Left ventricle myocardium inferior (tissue), 1 donor: Measurements from ENCODE around the gene HAAO. TPM values are rescaled to one million over a fixed set of nuclear protein-coding genes. Genes with fewer than 3 reads are reported as not detected.
A peak's percentile ranks its signal among the peaks of the same experiment; 100 is the strongest.

Experiments
- DNase-seq: peaks from one replicate; pipeline ENCODE4 v3.0.0-alpha.2; 2020
- H3K27ac ChIP-seq: fragments of 200-600 bp; replicated peaks from 2 replicates; pipeline ENCODE4 v1.8.0; 2021
- H3K27me3 ChIP-seq: fragments of 200-600 bp; 2 replicates; pipeline ENCODE4 v1.8.0; 2021; ENCODE audit warnings: low read depth
- H3K36me3 ChIP-seq: fragments of 200-600 bp; 2 replicates; pipeline ENCODE4 v1.8.0; 2021
- H3K4me1 ChIP-seq: fragments of 200-600 bp; 2 replicates; pipeline ENCODE4 v1.8.0; 2021
- H3K4me3 ChIP-seq: fragments of 200-600 bp; 2 replicates; pipeline ENCODE4 v1.8.0; 2021; ENCODE audit warnings: mild to moderate bottlenecking, moderate library complexity
- H3K9me3 ChIP-seq: fragments of 200-600 bp; replicated peaks from 2 replicates; pipeline ENCODE4 v1.8.0; 2021
- CTCF ChIP-seq: fragments of 200-600 bp; IDR thresholded peaks from 2 replicates; pipeline ENCODE4 v1.8.0; 2021; ENCODE audit warnings: antibody characterized with exemption, mild to moderate bottlenecking, borderline replicate concordance
- intact Hi-C: fragments of 100-400 bp; cut with micrococcal nuclease; formaldehyde crosslinking; loops from one replicate; pipeline ENCODE4 v1.11.0; 2022
- total RNA-seq: library from RNA; stranded (reverse); fragmentation: NEBNext Ultra II Directional; extraction: Animal tissue kit (Norgen Biotek cat#: 25700); gene quantifications from one replicate; pipeline ENCODE4 v1.2.1, GENCODE V29; 2021
- donor health status: DM: no; HTN: yes; CAD: no; lungs with severe emphysema.

The HAAO gene
- total RNA-seq, 1 donor from 2014 or later = 2.3 TPM

GRCh38 chr2:42812899-42813479 is 20.6 kb upstream of the HAAO start:
- Histone ChIP-seq H3K27me3 (no peaks in the 10 kb centered on the region), H3K4me3 (no peak overlapping the region), H3K4me1 (peaks cover 28% of the 10 kb centered on the region), H3K27ac (no peak overlapping the region), H3K9me3 (no peaks in the 10 kb centered on the region), H3K36me3 (no peaks in the 10 kb centered on the region)
- intact Hi-C loops = no loop called here
- DNase-seq = no peak
- peak; percentile 66 for TF ChIP-seq CTCF

GRCh38 chr2:42810971-42811811 is 18.8 kb upstream of the HAAO start:
- Histone ChIP-seq H3K4me3 (peak overlapping the region; percentile 83), H3K27ac (peak overlapping the region; percentile 100), H3K27me3 (no peaks in the 10 kb centered on the region), H3K9me3 (no peaks in the 10 kb centered on the region), H3K36me3 (no peaks in the 10 kb centered on the region), H3K4me1 (peaks cover 28% of the 10 kb centered on the region)
- intact Hi-C loops = no loop called here
- DNase-seq = peak; percentile 52
- TF ChIP-seq CTCF = no peak

- DNase-seq = peak; percentile 92
- H3K36me3 ChIP-seq = no peaks in the 10 kb centered on the region
- H3K27ac ChIP-seq = peak overlapping the region; percentile 100
- H3K27me3 ChIP-seq = no peaks in the 10 kb centered on the region
- intact Hi-C loops = no loop called here
- no peaks in the 10 kb centered on the region for H3K9me3 ChIP-seq
- H3K4me3 ChIP-seq = peak overlapping the region; percentile 83
- TF ChIP-seq CTCF = peak; percentile 11
- H3K4me1 ChIP-seq = peaks cover 28% of the 10 kb centered on the region
These were observed 18.0 kb upstream of the HAAO start for GRCh38 chr2:42810121-42810970.

GRCh38 chr2:42809819-42810120 is 17.4 kb upstream of the HAAO start:
- Histone ChIP-seq H3K27ac (peak overlapping the region; percentile 100), H3K27me3 (no peaks in the 10 kb centered on the region), H3K36me3 (no peaks in the 10 kb centered on the region), H3K9me3 (no peaks in the 10 kb centered on the region), H3K4me3 (peak overlapping the region; percentile 83), H3K4me1 (peaks cover 28% of the 10 kb centered on the region)
- intact Hi-C loops = no loop called here
- DNase-seq = peak; percentile 88
- peak; percentile 57 for TF ChIP-seq CTCF

GRCh38 chr2:42809131-42809818 is 16.9 kb upstream of the HAAO start:
- TF ChIP-seq CTCF = no peak

More at GRCh38 chr2:42809131-42809818, 16.9 kb upstream of the HAAO start:
- Histone ChIP-seq H3K4me1 (peaks cover 28% of the 10 kb centered on the region), H3K36me3 (no peaks in the 10 kb centered on the region), H3K9me3 (no peaks in the 10 kb centered on the region), H3K4me3 (peak overlapping the region; percentile 83), H3K27ac (peak overlapping the region; percentile 100), H3K27me3 (no peaks in the 10 kb centered on the region)
- DNase-seq = no peak
- intact Hi-C loops = no loop called here
